ENCODE results near the gene MYOG. TPM values are rescaled to one million over a fixed set of nuclear protein-coding genes. Genes with fewer than 3 reads are reported as not detected.

MYOG gene
- polyA plus RNA-seq, 3 donors, result not detected

DNA sequence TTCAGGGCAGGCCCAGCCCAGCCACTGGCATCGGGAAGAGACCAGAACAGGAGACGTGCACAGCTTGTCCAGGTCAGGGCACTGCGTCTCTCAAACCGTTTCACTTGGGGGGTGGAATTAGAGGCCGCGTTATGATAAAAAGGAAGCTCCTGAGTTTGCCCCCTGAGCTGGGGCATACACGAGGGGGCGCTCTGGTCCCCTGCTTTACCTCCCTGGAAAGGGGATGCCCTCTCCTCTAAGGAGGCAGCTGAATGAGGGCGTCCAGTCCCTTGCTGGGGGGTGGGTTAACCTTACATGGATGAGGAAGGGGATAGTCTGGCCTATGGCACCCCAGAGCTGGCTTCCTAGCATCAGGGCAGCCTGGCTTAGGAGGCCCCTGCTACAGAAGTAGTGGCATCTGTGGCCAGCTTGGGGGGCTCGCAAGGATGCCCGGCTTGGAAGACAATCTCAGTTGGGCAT, 2.3 kb downstream of the MYOG start:
- H3K27me3 ChIP-seq (ENCODE audit: control insufficient read depth in 2 of 2, insufficient read depth in 2 of 2, low read length in 2 of 2), result no peaks in the 10 kb centered on the region
- H3K9ac ChIP-seq (ENCODE audit: insufficient read depth, low read length, poor library complexity, severe bottlenecking), result no peak overlapping the region
- TF ChIP-seq, protein P1, sequence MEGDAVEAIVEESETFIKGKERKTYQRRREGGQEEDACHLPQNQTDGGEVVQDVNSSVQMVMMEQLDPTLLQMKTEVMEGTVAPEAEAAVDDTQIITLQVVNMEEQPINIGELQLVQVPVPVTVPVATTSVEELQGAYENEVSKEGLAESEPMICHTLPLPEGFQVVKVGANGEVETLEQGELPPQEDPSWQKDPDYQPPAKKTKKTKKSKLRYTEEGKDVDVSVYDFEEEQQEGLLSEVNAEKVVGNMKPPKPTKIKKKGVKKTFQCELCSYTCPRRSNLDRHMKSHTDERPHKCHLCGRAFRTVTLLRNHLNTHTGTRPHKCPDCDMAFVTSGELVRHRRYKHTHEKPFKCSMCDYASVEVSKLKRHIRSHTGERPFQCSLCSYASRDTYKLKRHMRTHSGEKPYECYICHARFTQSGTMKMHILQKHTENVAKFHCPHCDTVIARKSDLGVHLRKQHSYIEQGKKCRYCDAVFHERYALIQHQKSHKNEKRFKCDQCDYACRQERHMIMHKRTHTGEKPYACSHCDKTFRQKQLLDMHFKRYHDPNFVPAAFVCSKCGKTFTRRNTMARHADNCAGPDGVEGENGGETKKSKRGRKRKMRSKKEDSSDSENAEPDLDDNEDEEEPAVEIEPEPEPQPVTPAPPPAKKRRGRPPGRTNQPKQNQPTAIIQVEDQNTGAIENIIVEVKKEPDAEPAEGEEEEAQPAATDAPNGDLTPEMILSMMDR (IDR thresholded peaks at IDR 0.05), result no peak
- H3K36me3 ChIP-seq (replicated peaks in 1 of 2; ENCODE audit: control insufficient read depth in 1 of 2, insufficient read depth in 2 of 2, low read length in 2 of 2), result no peaks in the 10 kb centered on the region
- Mint-ChIP-seq H3K27ac (peak overlapping the region in 3 of 7 donors; percentile 18 to 84 (median 65)), H3K4me3 (peak overlapping the region; percentile 52 to 54), H3K9me3 (peaks cover 0 to 3% (median 0%) of the 10 kb centered on the region in 7 donors), H3K27me3 (ENCODE audit: low read depth in 3 of 3) (peaks cover 2 to 10% (median 7%) of the 10 kb centered on the region in 3 donors), H3K4me1 (peaks cover 37% of the 10 kb centered on the region), H3K36me3 (peaks cover 8 to 12% of the 10 kb centered on the region in 2 donors)
- H2AFZ ChIP-seq (ENCODE audit: insufficient read depth, low read depth, low read length, poor library complexity, severe bottlenecking), result no peak overlapping the region
- H3K4me3 ChIP-seq (replicated peaks in 1 of 3; ENCODE audit: low read depth in 2 of 3, low read length in 3 of 3), result no peak overlapping the region
- WGBS (ENCODE audit: insufficient coverage), result 95% methylated on average over 7 of the region's 11 CpGs
- H3K4me1 ChIP-seq (ENCODE audit: control insufficient read depth in 1 of 2, insufficient read depth in 2 of 2, low read length in 2 of 2), result peaks cover 8 to 30% of the 10 kb centered on the region in 2 donors
- H4K20me1 ChIP-seq (ENCODE audit: insufficient read depth, low read length), result no peaks in the 10 kb centered on the region
- no peak for DNase-seq
- H3K27ac ChIP-seq (ENCODE audit: low read depth in 1 of 2, low read length in 2 of 2), result no peak overlapping the region
- no peaks in the 10 kb centered on the region for H3K9me3 ChIP-seq (replicated peaks in 1 of 2; ENCODE audit: control insufficient read depth in 1 of 2, insufficient read depth in 1 of 2, low read length in 2 of 2)
- H3K4me2 ChIP-seq (replicated peaks; ENCODE audit: extremely low read depth, low read length, poor library complexity, severe bottlenecking), result no peak overlapping the region
- intact Hi-C loops (cut with micrococcal nuclease), result no loop called here
- no peaks in the 10 kb centered on the region for H3K79me2 ChIP-seq (ENCODE audit: insufficient read depth, low read length)

DNA sequence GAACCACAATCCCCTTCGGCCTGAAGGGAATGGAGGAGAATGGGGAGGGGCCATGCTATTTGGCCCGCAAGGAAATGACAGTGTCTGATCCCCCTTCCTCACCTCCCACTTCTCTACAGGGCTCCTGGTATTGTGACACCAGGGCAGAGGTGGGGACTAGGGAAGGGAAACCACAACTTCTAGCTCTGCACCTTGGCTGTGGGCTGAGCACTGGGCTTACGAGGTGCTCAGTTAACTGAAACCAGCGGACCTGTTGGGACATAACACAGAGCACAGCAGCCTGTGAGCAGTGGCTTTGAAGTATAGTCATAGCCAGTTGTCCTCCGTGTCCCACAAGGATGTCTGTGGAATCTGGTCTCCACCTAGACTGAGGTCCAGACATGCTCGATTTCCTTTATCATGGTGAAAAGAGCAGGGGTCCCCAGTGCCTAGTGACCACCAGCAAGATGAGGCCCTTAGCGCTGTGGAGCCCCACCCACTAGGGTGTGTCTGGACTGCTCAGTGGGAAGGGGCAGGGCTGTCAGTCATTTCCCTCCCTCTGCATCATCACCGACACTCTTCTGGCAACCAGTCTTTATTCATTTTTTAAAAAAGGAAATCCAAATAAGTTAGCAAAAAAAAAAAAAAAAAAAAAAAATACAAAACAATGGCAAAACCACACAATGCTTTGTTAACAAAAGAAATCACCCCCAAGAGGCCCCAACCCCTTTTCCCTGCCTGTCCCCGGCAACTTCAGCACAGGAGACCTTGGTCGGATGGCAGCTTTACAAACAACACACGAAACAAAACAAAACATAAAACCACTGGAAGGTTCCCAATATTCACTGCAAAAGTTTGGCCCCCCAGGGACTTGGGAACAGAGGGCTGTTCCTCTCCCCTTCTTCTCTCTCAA, 3.0 kb downstream of the MYOG start:
- peak overlapping the region; percentile 52 to 54 for H3K4me3 Mint-ChIP-seq
- Histone ChIP-seq H3K4me1 (ENCODE audit: control insufficient read depth in 1 of 2, insufficient read depth in 2 of 2, low read length in 2 of 2) (peaks cover 8 to 30% of the 10 kb centered on the region in 2 donors), H4K20me1 (ENCODE audit: insufficient read depth, low read length) (no peaks in the 10 kb centered on the region), H3K27me3 (ENCODE audit: control insufficient read depth in 2 of 2, insufficient read depth in 2 of 2, low read length in 2 of 2) (no peaks in the 10 kb centered on the region), H3K9ac (ENCODE audit: insufficient read depth, low read length, poor library complexity, severe bottlenecking) (no peak overlapping the region), H3K79me2 (ENCODE audit: insufficient read depth, low read length) (no peaks in the 10 kb centered on the region), H3K36me3 (replicated peaks in 1 of 2; ENCODE audit: control insufficient read depth in 1 of 2, insufficient read depth in 2 of 2, low read length in 2 of 2) (no peaks in the 10 kb centered on the region), H3K4me3 (replicated peaks in 1 of 3; ENCODE audit: low read depth in 2 of 3, low read length in 3 of 3) (no peak overlapping the region), H3K9me3 (replicated peaks in 1 of 2; ENCODE audit: control insufficient read depth in 1 of 2, insufficient read depth in 1 of 2, low read length in 2 of 2) (no peaks in the 10 kb centered on the region), H2AFZ (ENCODE audit: insufficient read depth, low read depth, low read length, poor library complexity, severe bottlenecking) (no peak overlapping the region), H3K27ac (ENCODE audit: low read depth in 1 of 2, low read length in 2 of 2) (peak overlapping the region in 1 of 2 donors; percentile 26), H3K4me2 (replicated peaks; ENCODE audit: extremely low read depth, low read length, poor library complexity, severe bottlenecking) (no peak overlapping the region)
- H3K4me1 Mint-ChIP-seq, result peaks cover 37% of the 10 kb centered on the region
- peaks cover 8 to 16% of the 10 kb centered on the region in 2 donors for H3K36me3 Mint-ChIP-seq
- peak overlapping the region in 3 of 7 donors; percentile 52 to 84 (median 72) for H3K27ac Mint-ChIP-seq
- H3K27me3 Mint-ChIP-seq (ENCODE audit: low read depth in 3 of 3), result peaks cover 2 to 8% (median 7%) of the 10 kb centered on the region in 3 donors
- peaks cover 0 to 3% (median 0%) of the 10 kb centered on the region in 7 donors for H3K9me3 Mint-ChIP-seq
- intact Hi-C loops (cut with micrococcal nuclease), result no loop called here
- TF ChIP-seq, protein P1 (IDR thresholded peaks at IDR 0.05), result no peak
- peak in 1 of 3 donors; percentile 58 for DNase-seq
- 70% methylated on average over 6 of the region's 11 CpGs for WGBS (ENCODE audit: insufficient coverage)
